HCT116 (cell line): ENCODE data around the gene CAV2. TPM values are rescaled to one million over a fixed set of nuclear protein-coding genes. Genes with fewer than 3 reads are reported as not detected.

Experiments used
- ATAC-seq: fragments of 200-7000 bp; cut with Tn5 transposase; 2 replicates; pipeline ENCODE4 v1.9.1; 2020; ENCODE audit warnings: mild to moderate bottlenecking, moderate library complexity
- BruUV-seq: library from RNA; stranded (reverse); fragments of 400-500 nt; replicated peaks from 2 replicates; lab custom pipeline; 2021; lab: Mats Ljungman, UMichigan
- CTCF ChIA-PET: fragments of 300-600 bp; sonication (Branson Sonifier 250); formaldehyde crosslinking; loops from one replicate; lab custom pipeline; 2021; ENCODE audit warnings: antibody characterized with exemption; lab: Charles Lee
- POLR2A ChIA-PET: fragments of 300-600, 350-600 bp; sonication (Branson Sonifier 250); formaldehyde crosslinking; loops from one replicate; lab custom pipeline; 2021; ENCODE audit warnings: antibody characterized with exemption; lab: Charles Lee
- RAD21 ChIA-PET, 2 experiments: fragments of 300-600 bp; sonication (Branson Sonifier 250); formaldehyde crosslinking; loops; one replicate each; lab custom pipeline; 2023; ENCODE audit warnings: low total read pairs in 2 of 2; ENCODE audit not compliant: uncharacterized antibody in 2 of 2, unreplicated experiment in 2 of 2, low non-redundant PET in 1 of 2; lab: Charles Lee
- DNase-seq: peaks from one replicate; pipeline ENCODE4 v3.0.0-alpha.2; 2010; ENCODE audit warnings: low read depth, low spot score
- H2AFZ ChIP-seq: fragments of 200-600 bp; shearing (Covaris generic), sonication (generic); 2 replicates; pipeline ENCODE4 v1.6.1; 2017; ENCODE audit warnings: low read depth, mixed run types, mixed read lengths, antibody characterized with exemption, low read length; ENCODE audit not compliant: poor library complexity, severe bottlenecking
- H3K27ac ChIP-seq: 2 replicates; pipeline ENCODE4 v1.5.1; 2012; ENCODE audit warnings: low read depth, low read length
- H3K27me3 ChIP-seq: fragments of 200-600 bp; sonication (generic); 2 replicates; pipeline ENCODE4 v1.6.1; 2016; ENCODE audit warnings: mixed run types, low read length, mixed read lengths; ENCODE audit not compliant: insufficient read depth
- H3K36me3 ChIP-seq, 2 experiments: fragments of 200-500 bp in 1 of 2; fragments of 200-600 bp in 1 of 2; sonication (Bioruptor generic) in 1 of 2; sonication (generic) in 1 of 2; 2 replicates each; pipeline versions ENCODE4 v1.5.1 to v1.6.1; 2014 to 2016; ENCODE audit warnings: low read length in 2 of 2, inconsistent platforms in 1 of 2, mixed read lengths in 1 of 2, mixed run types in 1 of 2; ENCODE audit not compliant: insufficient read depth in 2 of 2, control insufficient read depth in 1 of 2
- H3K4me1 ChIP-seq, 2 experiments: fragments of 200-600 bp in 1 of 2; sonication (generic) in 1 of 2; 2 replicates each; pipeline versions ENCODE4 v1.5.1 to v1.6.1; 2012 to 2017; ENCODE audit warnings: low read length in 2 of 2, inconsistent platforms in 1 of 2, mild to moderate bottlenecking in 1 of 2, mixed read lengths in 1 of 2, mixed run types in 1 of 2, moderate library complexity in 1 of 2; ENCODE audit not compliant: insufficient read depth in 2 of 2, control insufficient read depth in 1 of 2
- H3K4me2 ChIP-seq: fragments of 200-600 bp; sonication (generic); 2 replicates; pipeline ENCODE4 v1.6.1; 2017; ENCODE audit warnings: mixed run types, low read length, mixed read lengths
- H3K4me3 ChIP-seq, 2 experiments: fragments of 200-600 bp in 1 of 2; sonication (generic) in 1 of 2; replicated peaks in 1 of 2; 2 replicates each; pipeline ENCODE4 v1.5.1; 2011 to 2016; ENCODE audit warnings: low read length in 2 of 2, control low read depth in 1 of 2, low read depth in 1 of 2, mild to moderate bottlenecking in 1 of 2, mixed read lengths in 1 of 2, mixed run types in 1 of 2
- H3K79me2 ChIP-seq: fragments of 200-600 bp; sonication (generic); 2 replicates; pipeline ENCODE4 v1.6.1; 2017; ENCODE audit warnings: mild to moderate bottlenecking, mixed run types, low read length, moderate library complexity, mixed read lengths; ENCODE audit not compliant: insufficient read depth
- H3K9ac ChIP-seq: fragments of 200-600 bp; sonication (generic); 2 replicates; pipeline ENCODE4 v1.6.1; 2016; ENCODE audit warnings: low read length, mixed read lengths
- H3K9me2 ChIP-seq: fragments of 200-600 bp; sonication (generic), shearing (Covaris generic); 2 replicates; pipeline ENCODE4 v1.6.1; 2017; ENCODE audit warnings: mixed run types, mild to moderate bottlenecking, moderate library complexity; ENCODE audit not compliant: insufficient read depth
- H3K9me3 ChIP-seq, 2 experiments: fragments of 200-500 bp in 1 of 2; fragments of 200-600 bp in 1 of 2; sonication (Bioruptor generic) in 1 of 2; sonication (generic) in 1 of 2; 2 replicates each; pipeline ENCODE4 v1.6.1; 2014 to 2017; ENCODE audit warnings: low read length in 2 of 2, mixed read lengths in 2 of 2, inconsistent platforms in 1 of 2, low read depth in 1 of 2, mild to moderate bottlenecking in 1 of 2, mixed run types in 1 of 2, moderate library complexity in 1 of 2; ENCODE audit not compliant: control insufficient read depth in 1 of 2, insufficient read depth in 1 of 2
- H4K20me1 ChIP-seq: fragments of 200-600 bp; sonication (generic), shearing (Covaris generic); 2 replicates; pipeline ENCODE4 v1.6.1; 2017; ENCODE audit warnings: mixed run types, mild to moderate bottlenecking, moderate library complexity; ENCODE audit not compliant: insufficient read depth
- ATF3 ChIP-seq: IDR thresholded peaks from 2 replicates; pipeline ENCODE4 v1.6.1; 2012
- EGR1 ChIP-seq: IDR thresholded peaks from 2 replicates; pipeline ENCODE4 v1.6.1; 2012; ENCODE audit warnings: low read depth
- ELF1 ChIP-seq: IDR thresholded peaks from 2 replicates; pipeline ENCODE4 v1.6.1; 2012; ENCODE audit warnings: low read depth, borderline replicate concordance
- EZH2phosphoT487 ChIP-seq: fragments of 200-600 bp; IDR thresholded peaks from 2 replicates; pipeline ENCODE4 v1.6.1; 2018; ENCODE audit warnings: antibody characterized with exemption, borderline replicate concordance
- FOSL1 ChIP-seq: IDR thresholded peaks from 2 replicates; pipeline ENCODE4 v1.6.1; 2012; ENCODE audit warnings: low read depth
- JUND ChIP-seq: IDR thresholded peaks from 2 replicates; pipeline ENCODE4 v1.6.1; 2012
- MAX ChIP-seq: IDR thresholded peaks from 2 replicates; pipeline ENCODE4 v1.6.1; 2012
- RAD21 ChIP-seq: IDR thresholded peaks from 2 replicates; pipeline ENCODE4 v1.6.1; 2012; ENCODE audit warnings: low read depth, mild to moderate bottlenecking
- SIN3A ChIP-seq: IDR thresholded peaks from 2 replicates; pipeline ENCODE4 v1.6.1; 2012; ENCODE audit warnings: low read depth
- SP1 ChIP-seq: IDR thresholded peaks from 2 replicates; pipeline ENCODE4 v1.6.1; 2012; ENCODE audit warnings: low read depth
- ZBTB33 ChIP-seq: IDR thresholded peaks from 2 replicates; pipeline ENCODE4 v1.6.1; 2011; ENCODE audit warnings: mild to moderate bottlenecking, low read length, moderate library complexity; ENCODE audit not compliant: insufficient replicate concordance; ENCODE audit errors: extremely low read depth
- ZFX ChIP-seq: fragments of 450-650 bp; IDR thresholded peaks from 2 replicates; pipeline ENCODE4 v1.6.1; 2017
- ZNF274 ChIP-seq: fragments of 200-500 bp; sonication (Bioruptor generic); IDR thresholded peaks from 2 replicates; pipeline ENCODE4 v1.6.1; 2014; ENCODE audit warnings: mild to moderate bottlenecking, low read depth, low read length, inconsistent platforms
- intact Hi-C: fragments of 100-400 bp; cut with micrococcal nuclease; formaldehyde crosslinking; loops from 2 replicates; pipeline ENCODE4 v1.10.0; 2022
- total RNA-seq: library from RNA; stranded (reverse); gene quantifications from one replicate; pipeline ENCODE4 v1.2.1, GENCODE V29; 2021; ENCODE audit not compliant: unreplicated experiment

CAV2 gene
- total RNA-seq, 1 experiment from 2014 or later = 157 TPM

DNA sequence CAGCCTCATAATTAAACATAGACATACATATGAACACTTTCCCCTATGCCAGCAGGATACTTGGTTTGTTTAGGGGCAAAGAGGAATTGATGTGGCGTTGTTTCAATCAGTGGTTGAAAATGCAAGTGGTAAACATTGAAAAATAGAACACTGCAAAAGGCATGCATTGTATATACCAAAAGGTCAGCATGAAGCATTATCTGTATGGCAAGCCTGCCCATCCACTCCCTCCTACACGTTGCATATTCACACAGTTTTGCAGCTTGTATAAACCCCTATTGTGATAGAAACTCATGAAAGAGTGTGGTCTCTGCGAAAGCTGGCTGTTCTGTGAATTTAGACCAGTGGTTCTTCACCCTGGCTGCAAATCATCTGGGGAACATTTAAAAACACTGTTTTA lies 42.4 kb downstream of the CAV2 start (continued):
- TF ChIP-seq RAD21 (no peak), SP1 (no peak), FOSL1 (no peak), SIN3A (no peak), ZFX (no peak)

GRCh38 chr7:116542618-116543017 lies 43.1 kb downstream of the CAV2 start:
- Histone ChIP-seq H2AFZ (no peak overlapping the region), H3K4me2 (no peak overlapping the region), H3K4me3 (no peak overlapping the region), H3K9me2 (no peaks in the 10 kb centered on the region), H3K36me3 (peaks cover 9 to 86% of the 10 kb centered on the region in 2 experiments; a peak in 3 of 4 replicates), H4K20me1 (peaks cover 11% of the 10 kb centered on the region; the same call in 1 of the 2 replicates), H3K9ac (no peak overlapping the region), H3K4me1 (peaks cover 0 to 15% of the 10 kb centered on the region in 2 experiments; a peak in 1 of 4 replicates), H3K79me2 (peaks cover 98% of the 10 kb centered on the region), H3K9me3 (no peaks in the 10 kb centered on the region), H3K27me3 (no peaks in the 10 kb centered on the region), H3K27ac (no peak overlapping the region; the same call in 1 of the 2 replicates)
- BruUV-seq = no TSS peak
- ChIA-PET POLR2A (no interaction called here), CTCF (interaction anchor here (2.2 kb wide), 1 partner anchor 16 kb away, joined by 4 read pairs; no protein-coding TSS in a partner anchor), RAD21 (no interaction called here)
- DNase-seq (no peak), ATAC-seq (no peak)
- TF ChIP-seq ZFX (no peak), JUND (no peak), ZNF274 (no peak), ELF1 (no peak), ATF3 (no peak)
- intact Hi-C loops = no loop called here

DNA sequence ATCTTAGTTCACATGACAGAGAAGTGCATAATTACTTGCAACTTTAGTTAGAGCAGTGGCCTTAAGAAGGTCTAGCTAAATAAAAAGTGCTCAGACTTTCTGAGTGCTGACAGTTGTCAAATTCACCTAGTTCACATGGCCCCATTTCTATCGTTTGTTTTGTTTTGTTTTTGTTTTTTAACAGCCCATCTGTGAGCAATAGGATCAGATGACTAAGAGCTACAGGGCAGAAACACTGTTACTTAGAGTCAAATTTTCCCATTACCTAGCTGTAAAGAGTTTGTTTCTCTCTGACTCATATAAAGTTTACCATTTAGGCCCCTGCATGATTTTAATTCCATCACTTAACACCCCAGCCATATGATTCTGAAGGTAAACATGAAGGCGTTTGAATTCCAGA lies 44.1 kb downstream of the CAV2 start:
- no peak overlapping the region for H3K4me2 ChIP-seq
- no peaks in the 10 kb centered on the region for H3K9me3 ChIP-seq
- BruUV-seq = no TSS peak
- no peak for ATAC-seq
- H3K36me3 ChIP-seq = peaks cover 9 to 86% of the 10 kb centered on the region in 2 experiments; a peak in 3 of 4 replicates
- no peaks in the 10 kb centered on the region for H3K27me3 ChIP-seq
- TF ChIP-seq EZH2phosphoT487 = no peak
- TF ChIP-seq EGR1 = no peak
- TF ChIP-seq ZBTB33 = no peak
- TF ChIP-seq SIN3A = no peak
- TF ChIP-seq MAX = no peak
- TF ChIP-seq, all 23 proteins: peak for 0
- intact Hi-C loops = no loop called here
- H3K4me1 ChIP-seq = peaks cover 0 to 15% of the 10 kb centered on the region in 2 experiments; a peak in 1 of 4 replicates
- RAD21 ChIA-PET = no interaction called here
- H3K9me2 ChIP-seq = no peaks in the 10 kb centered on the region
- H3K9ac ChIP-seq = no peak overlapping the region
- POLR2A ChIA-PET = no interaction called here
- DNase-seq = no peak
- no peak overlapping the region for H3K4me3 ChIP-seq
- CTCF ChIA-PET = interaction anchor here (2.2 kb wide), 1 partner anchor 17 kb away, joined by 4 read pairs; no protein-coding TSS in a partner anchor
- H4K20me1 ChIP-seq = peaks cover 11% of the 10 kb centered on the region; the same call in 1 of the 2 replicates
- no peak overlapping the region for H2AFZ ChIP-seq
- no peak overlapping the region for H3K27ac ChIP-seq
- H3K79me2 ChIP-seq = peaks cover 98% of the 10 kb centered on the region
